ENCODE measurements around the gene HUNK.

HUNK gene

DNA sequence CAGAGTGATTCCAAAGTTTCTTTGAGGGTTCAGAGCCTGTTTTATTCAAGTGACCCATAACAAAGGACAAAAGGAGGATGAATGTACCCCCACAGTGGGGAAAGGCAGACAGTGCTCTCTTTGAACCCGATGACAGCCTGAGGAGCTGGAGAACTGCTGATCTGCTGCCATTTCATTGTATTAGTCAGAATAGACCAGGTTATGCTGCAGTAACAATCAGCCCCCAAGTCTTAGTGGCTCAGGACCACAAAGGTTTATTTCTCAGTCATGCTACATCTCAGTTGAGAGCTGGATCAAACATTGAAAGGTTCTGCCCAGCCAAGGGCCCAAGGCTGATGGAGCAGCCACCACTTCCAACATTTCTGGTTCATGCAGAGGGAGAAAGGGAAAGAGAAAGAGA, 88.9 kb downstream of the HUNK start:
- TF ChIP-seq EP300 (IDR thresholded peaks at IDR 0.05; ENCODE audit: borderline replicate concordance), result no peak
- no peak for TF ChIP-seq RAD21 (IDR thresholded peaks at IDR 0.05; ENCODE audit: low read depth)
- TF ChIP-seq, protein P1, sequence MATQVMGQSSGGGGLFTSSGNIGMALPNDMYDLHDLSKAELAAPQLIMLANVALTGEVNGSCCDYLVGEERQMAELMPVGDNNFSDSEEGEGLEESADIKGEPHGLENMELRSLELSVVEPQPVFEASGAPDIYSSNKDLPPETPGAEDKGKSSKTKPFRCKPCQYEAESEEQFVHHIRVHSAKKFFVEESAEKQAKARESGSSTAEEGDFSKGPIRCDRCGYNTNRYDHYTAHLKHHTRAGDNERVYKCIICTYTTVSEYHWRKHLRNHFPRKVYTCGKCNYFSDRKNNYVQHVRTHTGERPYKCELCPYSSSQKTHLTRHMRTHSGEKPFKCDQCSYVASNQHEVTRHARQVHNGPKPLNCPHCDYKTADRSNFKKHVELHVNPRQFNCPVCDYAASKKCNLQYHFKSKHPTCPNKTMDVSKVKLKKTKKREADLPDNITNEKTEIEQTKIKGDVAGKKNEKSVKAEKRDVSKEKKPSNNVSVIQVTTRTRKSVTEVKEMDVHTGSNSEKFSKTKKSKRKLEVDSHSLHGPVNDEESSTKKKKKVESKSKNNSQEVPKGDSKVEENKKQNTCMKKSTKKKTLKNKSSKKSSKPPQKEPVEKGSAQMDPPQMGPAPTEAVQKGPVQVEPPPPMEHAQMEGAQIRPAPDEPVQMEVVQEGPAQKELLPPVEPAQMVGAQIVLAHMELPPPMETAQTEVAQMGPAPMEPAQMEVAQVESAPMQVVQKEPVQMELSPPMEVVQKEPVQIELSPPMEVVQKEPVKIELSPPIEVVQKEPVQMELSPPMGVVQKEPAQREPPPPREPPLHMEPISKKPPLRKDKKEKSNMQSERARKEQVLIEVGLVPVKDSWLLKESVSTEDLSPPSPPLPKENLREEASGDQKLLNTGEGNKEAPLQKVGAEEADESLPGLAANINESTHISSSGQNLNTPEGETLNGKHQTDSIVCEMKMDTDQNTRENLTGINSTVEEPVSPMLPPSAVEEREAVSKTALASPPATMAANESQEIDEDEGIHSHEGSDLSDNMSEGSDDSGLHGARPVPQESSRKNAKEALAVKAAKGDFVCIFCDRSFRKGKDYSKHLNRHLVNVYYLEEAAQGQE (IDR thresholded peaks at IDR 0.05; ENCODE audit: low read depth), result no peak
- TF ChIP-seq NFIC (IDR thresholded peaks at IDR 0.05), result no peak
- TF ChIP-seq TCF12 (IDR thresholded peaks at IDR 0.05; ENCODE audit: low read depth), result no peak
- no peak for TF ChIP-seq ZBTB7A (IDR thresholded peaks at IDR 0.05; ENCODE audit: low read depth)
- TF ChIP-seq, protein P2, sequence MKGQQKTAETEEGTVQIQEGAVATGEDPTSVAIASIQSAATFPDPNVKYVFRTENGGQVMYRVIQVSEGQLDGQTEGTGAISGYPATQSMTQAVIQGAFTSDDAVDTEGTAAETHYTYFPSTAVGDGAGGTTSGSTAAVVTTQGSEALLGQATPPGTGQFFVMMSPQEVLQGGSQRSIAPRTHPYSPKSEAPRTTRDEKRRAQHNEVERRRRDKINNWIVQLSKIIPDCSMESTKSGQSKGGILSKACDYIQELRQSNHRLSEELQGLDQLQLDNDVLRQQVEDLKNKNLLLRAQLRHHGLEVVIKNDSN (IDR thresholded peaks at IDR 0.05), result no peak
- no peak for TF ChIP-seq TAF1 (IDR thresholded peaks at IDR 0.05; ENCODE audit: low read depth)
- TF ChIP-seq FOXM1 (IDR thresholded peaks at IDR 0.05; ENCODE audit: borderline replicate concordance, low read depth), result no peak
- TF ChIP-seq YY1 (IDR thresholded peaks at IDR 0.05; ENCODE audit: low read depth), result no peak

DNA sequence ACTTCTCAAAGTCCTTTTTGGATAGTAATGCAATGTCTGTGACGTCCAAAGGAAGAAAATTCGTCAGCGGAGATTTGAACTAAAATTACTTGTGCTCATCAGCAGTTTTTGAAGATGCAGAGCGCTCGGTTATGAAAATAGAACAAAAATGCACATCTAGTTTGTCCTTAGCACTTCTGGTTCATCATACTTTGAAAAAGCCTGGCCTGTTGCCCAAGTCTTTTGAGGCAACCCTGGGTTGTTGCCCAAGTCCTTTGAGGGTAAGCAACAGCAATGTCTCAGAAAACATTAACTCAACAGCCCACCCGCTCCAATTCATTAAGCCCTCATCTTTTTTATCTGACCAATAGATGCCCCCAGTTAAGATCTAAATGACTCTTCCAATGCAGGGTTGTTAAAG, 91.9 kb downstream of the HUNK start:
- TF ChIP-seq EP300 (IDR thresholded peaks at IDR 0.05; ENCODE audit: borderline replicate concordance) (no peak), CEBPB (IDR thresholded peaks at IDR 0.05) (no peak)

DNA sequence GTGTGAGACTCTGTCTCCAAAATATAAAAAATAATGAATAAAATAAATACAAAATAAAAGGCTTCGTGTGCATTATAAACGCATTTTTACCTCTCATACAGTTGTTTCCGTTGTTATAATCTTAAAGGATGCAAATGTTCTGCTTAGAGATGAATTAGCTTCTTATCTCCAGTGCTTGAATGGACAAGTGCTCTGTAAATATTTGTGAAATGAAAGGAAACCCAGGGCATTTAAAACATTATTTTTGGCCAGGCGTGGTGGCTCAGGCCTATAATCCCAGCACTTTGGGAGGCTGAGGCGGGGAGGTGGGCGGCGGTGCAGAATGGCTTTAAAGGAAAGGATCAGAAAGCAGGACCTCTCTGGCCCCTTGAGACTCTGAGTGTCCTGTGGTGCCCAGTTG, 94.5 kb downstream of the HUNK start:
- TF ChIP-seq, protein P2 (IDR thresholded peaks at IDR 0.05), result no peak
- TF ChIP-seq CREB1 (IDR thresholded peaks at IDR 0.05; ENCODE audit: low read depth) (no peak), ZBTB7A (IDR thresholded peaks at IDR 0.05; ENCODE audit: low read depth) (no peak)
- TF ChIP-seq, protein P1 (IDR thresholded peaks at IDR 0.05; ENCODE audit: low read depth), result no peak

DNA sequence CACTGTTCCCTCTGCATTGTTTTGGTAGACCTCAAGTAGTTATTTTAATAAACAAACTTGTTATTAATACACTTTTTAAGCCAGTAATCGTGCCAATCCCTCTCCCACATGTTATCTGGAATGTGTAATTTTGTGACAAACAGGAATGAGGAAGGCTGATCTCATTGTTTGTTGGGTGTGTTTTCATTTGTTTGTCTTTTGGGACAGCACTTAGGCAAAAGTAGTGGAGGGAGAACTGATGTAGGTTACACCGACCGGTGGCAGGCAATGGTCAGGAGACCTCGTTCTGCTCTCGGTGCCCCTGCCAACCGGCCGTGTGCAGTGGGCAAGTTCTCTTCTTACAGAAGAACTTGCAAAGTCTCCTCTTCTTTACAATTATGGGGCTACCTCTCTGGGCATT, 99.8 kb downstream of the HUNK start:
- TF ChIP-seq, protein P3, sequence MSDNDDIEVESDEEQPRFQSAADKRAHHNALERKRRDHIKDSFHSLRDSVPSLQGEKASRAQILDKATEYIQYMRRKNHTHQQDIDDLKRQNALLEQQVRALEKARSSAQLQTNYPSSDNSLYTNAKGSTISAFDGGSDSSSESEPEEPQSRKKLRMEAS (IDR thresholded peaks at IDR 0.05), result no peak
- TF ChIP-seq CEBPB (IDR thresholded peaks at IDR 0.05) (no peak), EP300 (IDR thresholded peaks at IDR 0.05; ENCODE audit: borderline replicate concordance) (no peak), RAD21 (IDR thresholded peaks at IDR 0.05; ENCODE audit: low read depth) (no peak), TAF1 (IDR thresholded peaks at IDR 0.05; ENCODE audit: low read depth) (no peak), ZBTB7A (IDR thresholded peaks at IDR 0.05; ENCODE audit: low read depth) (no peak), CREB1 (IDR thresholded peaks at IDR 0.05; ENCODE audit: low read depth) (no peak), YY1 (IDR thresholded peaks at IDR 0.05; ENCODE audit: low read depth) (no peak), TEAD4 (IDR thresholded peaks at IDR 0.05) (no peak), TCF12 (IDR thresholded peaks at IDR 0.05; ENCODE audit: low read depth) (no peak), EGR1 (IDR thresholded peaks at IDR 0.05) (no peak), NFIC (IDR thresholded peaks at IDR 0.05) (no peak), FOXM1 (IDR thresholded peaks at IDR 0.05; ENCODE audit: borderline replicate concordance, low read depth) (no peak)
- TF ChIP-seq, protein P1 (IDR thresholded peaks at IDR 0.05; ENCODE audit: low read depth), result no peak
- TF ChIP-seq, protein P2 (IDR thresholded peaks at IDR 0.05), result no peak

DNA sequence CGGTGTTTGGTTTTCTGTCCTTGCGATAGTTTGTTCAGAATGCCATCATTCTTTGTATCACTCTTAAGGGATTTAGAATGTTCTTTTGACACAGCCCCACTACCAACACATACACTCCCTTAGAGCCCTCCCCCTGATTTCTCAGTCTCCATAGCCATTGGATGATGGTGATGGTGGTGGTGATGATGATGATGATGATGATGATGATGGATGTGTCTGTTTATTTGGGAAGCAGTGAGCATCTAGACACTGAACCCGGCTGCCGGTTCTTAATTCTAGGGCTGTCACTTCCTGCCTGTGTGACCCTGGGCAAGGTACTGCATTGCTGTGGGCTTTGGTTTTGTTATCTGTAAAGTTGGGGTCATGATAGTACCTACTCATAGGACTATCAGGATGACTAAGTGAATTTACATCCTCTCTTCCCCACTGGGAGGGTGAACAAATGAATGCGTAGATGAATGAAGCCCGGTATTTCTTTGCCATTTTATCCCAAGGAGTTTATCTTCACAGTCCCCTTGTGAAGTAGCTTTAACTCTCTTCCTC, 100.7 kb downstream of the HUNK start:
- no peak for TF ChIP-seq YY1 (IDR thresholded peaks at IDR 0.05; ENCODE audit: low read depth)
- no peak for TF ChIP-seq TCF12 (IDR thresholded peaks at IDR 0.05; ENCODE audit: low read depth)
- TF ChIP-seq CEBPB (IDR thresholded peaks at IDR 0.05), result no peak
- TF ChIP-seq TAF1 (IDR thresholded peaks at IDR 0.05; ENCODE audit: low read depth), result no peak
- no peak for TF ChIP-seq TEAD4 (IDR thresholded peaks at IDR 0.05)
- TF ChIP-seq NFIC (IDR thresholded peaks at IDR 0.05), result no peak
- TF ChIP-seq FOXM1 (IDR thresholded peaks at IDR 0.05; ENCODE audit: borderline replicate concordance, low read depth), result no peak
- TF ChIP-seq, protein P2 (IDR thresholded peaks at IDR 0.05), result no peak
- no peak for TF ChIP-seq ZBTB7A (IDR thresholded peaks at IDR 0.05; ENCODE audit: low read depth)
- no peak for TF ChIP-seq EGR1 (IDR thresholded peaks at IDR 0.05)
- TF ChIP-seq CREB1 (IDR thresholded peaks at IDR 0.05; ENCODE audit: low read depth), result no peak
- TF ChIP-seq RAD21 (IDR thresholded peaks at IDR 0.05; ENCODE audit: low read depth), result no peak
- TF ChIP-seq, protein P1 (IDR thresholded peaks at IDR 0.05; ENCODE audit: low read depth), result no peak
